GM21576 (cell line): ENCODE data around the gene HNRNPA2B1.
"Not testable (repeated sequence)": the region's sequence is repeated elsewhere in the genome, so short reads cannot be mapped to it uniquely, and the experiment has no call there.

Experiments used
- ATAC-seq: cut with Tn5 transposase; IDR thresholded peaks from one replicate; pipeline ENCODE4 v1.9.1; 2021; ENCODE audit warnings: mild to moderate bottlenecking, moderate library complexity; ENCODE audit not compliant: unreplicated experiment

HNRNPA2B1 gene

GRCh38 chr7:26147646-26148306, 52.8 kb downstream of the HNRNPA2B1 start:
- ATAC-seq = not testable (repeated sequence)

GRCh38 chr7:26147030-26147429, 53.5 kb downstream of the HNRNPA2B1 start:
- no peak for ATAC-seq

- no peak for ATAC-seq
Measured at GRCh38 chr7:26145238-26145637, 55.3 kb downstream of the HNRNPA2B1 start.

GRCh38 chr7:26144184-26145080, 56.1 kb downstream of the HNRNPA2B1 start:
- ATAC-seq = no peak

GRCh38 chr7:26143298-26144048, 57.1 kb downstream of the HNRNPA2B1 start:
- ATAC-seq = no peak

- no peak for ATAC-seq
Measured at GRCh38 chr7:26141077-26141476, 59.5 kb downstream of the HNRNPA2B1 start.

- no peak for ATAC-seq
Measured at GRCh38 chr7:26140380-26140779, 60.2 kb downstream of the HNRNPA2B1 start.
